PFSK-1 (cell line): ENCODE results near the gene MINK1.

Experiments used
- FOXP2 ChIP-seq: optimal IDR thresholded peaks from 2 replicates; pipeline ENCODE3; 2011; ENCODE audit warnings: borderline replicate concordance, control low read depth, inconsistent platforms; ENCODE audit not compliant: insufficient read depth; ENCODE audit errors: extremely low read length, extremely low read depth
- POLR2AphosphoS5 ChIP-seq: IDR thresholded peaks from 2 replicates; pipeline ENCODE4 v1.6.1; 2012; ENCODE audit warnings: low read depth, mild to moderate bottlenecking, control low read depth, low read length, moderate library complexity
- REST ChIP-seq, 2 experiments: IDR thresholded peaks; 2 replicates each; pipeline versions ENCODE4 v1.6.1 to v1.8.0; 2011 to 2012; ENCODE audit warnings: low read depth in 2 of 2, low read length in 2 of 2, control low read depth in 1 of 2, inconsistent platforms in 1 of 2, mild to moderate bottlenecking in 1 of 2, moderate library complexity in 1 of 2; ENCODE audit not compliant: insufficient read depth in 1 of 2
- SIN3A ChIP-seq: IDR thresholded peaks from 2 replicates; pipeline ENCODE4 v1.6.1; 2012; ENCODE audit warnings: mild to moderate bottlenecking, low read length, moderate library complexity, borderline replicate concordance; ENCODE audit not compliant: insufficient read depth
- TAF1 ChIP-seq: IDR thresholded peaks from 2 replicates; pipeline ENCODE4 v1.6.1; 2012; ENCODE audit warnings: low read length, control low read depth, borderline replicate concordance; ENCODE audit not compliant: insufficient read depth

MINK1 gene

GRCh38 chr17:4892499-4893221 lies 59.5 kb downstream of the MINK1 start:
- no peak for TF ChIP-seq SIN3A
- TF ChIP-seq FOXP2, result no peak
- no peak for TF ChIP-seq TAF1
- no peak for TF ChIP-seq REST (IDR thresholded peaks at IDR 0.05; ENCODE audit: insufficient read depth in 1 of 2, low read depth in 2 of 2, low read length in 2 of 2)
- no peak for TF ChIP-seq POLR2AphosphoS5

- TF ChIP-seq POLR2AphosphoS5 (no peak), REST (IDR thresholded peaks at IDR 0.05; ENCODE audit: insufficient read depth in 1 of 2, low read depth in 2 of 2, low read length in 2 of 2) (no peak), FOXP2 (no peak), TAF1 (no peak), SIN3A (no peak)
These were observed 60.1 kb downstream of the MINK1 start for GRCh38 chr17:4893272-4893671.

- TF ChIP-seq REST (IDR thresholded peaks at IDR 0.05; ENCODE audit: insufficient read depth in 1 of 2, low read depth in 2 of 2, low read length in 2 of 2) (no peak), SIN3A (no peak), TAF1 (no peak), POLR2AphosphoS5 (no peak), FOXP2 (no peak)
These were observed 60.8 kb downstream of the MINK1 start for GRCh38 chr17:4893721-4894560.

- no peak for TF ChIP-seq REST (IDR thresholded peaks at IDR 0.05; ENCODE audit: insufficient read depth in 1 of 2, low read depth in 2 of 2, low read length in 2 of 2)
- no peak for TF ChIP-seq TAF1
- no peak for TF ChIP-seq POLR2AphosphoS5
- TF ChIP-seq FOXP2, result no peak
- TF ChIP-seq SIN3A, result no peak
These were observed 62.0 kb downstream of the MINK1 start for GRCh38 chr17:4895121-4895520.
